WTC11 (cell line): ENCODE measurements around the gene C1orf159. TPM values are rescaled to one million over a fixed set of nuclear protein-coding genes. Genes with fewer than 3 reads are reported as not detected.
"Not testable (repeated sequence)": the region's sequence is repeated elsewhere in the genome, so short reads cannot be mapped to it uniquely, and the experiment has no call there.

Experiments
- ATAC-seq: fragments of 200-7000 bp; cut with Tn5 transposase; 2 replicates; pipeline ENCODE4 v1.10.0; 2021; ENCODE audit warnings: mild to moderate bottlenecking, moderate library complexity
- CTCF ChIA-PET: fragments of 300-600 bp; sonication (Branson Sonifier 250); formaldehyde crosslinking; loops from one replicate; lab custom pipeline; 2021; ENCODE audit warnings: antibody characterized with exemption; lab: Charles Lee
- POLR2A ChIA-PET: fragments of 350-600 bp; sonication (Branson Sonifier 250); formaldehyde crosslinking; loops from one replicate; lab custom pipeline; 2021; ENCODE audit warnings: antibody characterized with exemption; lab: Charles Lee
- DNase-seq: peaks from one replicate; pipeline ENCODE4 v3.0.0; 2021; ENCODE audit warnings: low spot score
- H3K27ac Mint-ChIP-seq: 2 replicates; pipeline ENCODE4 v1.8.0; 2021; ENCODE audit warnings: mixed read lengths
- H3K27me3 Mint-ChIP-seq: 2 replicates; pipeline ENCODE4 v1.8.0; 2021; ENCODE audit warnings: low read depth, mild to moderate bottlenecking, moderate library complexity, mixed read lengths
- H3K36me3 Mint-ChIP-seq: 2 replicates; pipeline ENCODE4 v1.8.0; 2021; ENCODE audit warnings: mixed read lengths
- H3K4me1 Mint-ChIP-seq: 2 replicates; pipeline ENCODE4 v1.8.0; 2022; ENCODE audit warnings: mixed read lengths
- H3K4me3 Mint-ChIP-seq: 2 replicates; pipeline ENCODE4 v1.8.0; 2021; ENCODE audit warnings: mild to moderate bottlenecking, moderate library complexity, mixed read lengths
- H3K9me3 Mint-ChIP-seq: 2 replicates; pipeline ENCODE4 v1.8.0; 2021; ENCODE audit warnings: mixed read lengths
- ATF6 ChIP-seq: sonication (generic); formaldehyde crosslinking; IDR thresholded peaks from 2 replicates; pipeline ENCODE4 v1.8.1; 2023; ENCODE audit warnings: mild to moderate bottlenecking, missing genetic modification reagents
- CBFB ChIP-seq: sonication (generic); formaldehyde crosslinking; IDR thresholded peaks from 2 replicates; pipeline ENCODE4 v1.8.1; 2022; ENCODE audit warnings: mild to moderate bottlenecking, low read depth, missing genetic modification reagents
- CREM ChIP-seq: sonication (generic); formaldehyde crosslinking; IDR thresholded peaks from 2 replicates; pipeline ENCODE4 v1.8.1; 2022; ENCODE audit warnings: mild to moderate bottlenecking, missing genetic modification reagents, moderate library complexity
- E2F4 ChIP-seq: sonication (generic); formaldehyde crosslinking; IDR thresholded peaks from 2 replicates; pipeline ENCODE4 v1.8.1; 2022; ENCODE audit warnings: low read depth, mild to moderate bottlenecking, moderate library complexity, missing genetic modification reagents, borderline replicate concordance
- ETV6 ChIP-seq: sonication (generic); formaldehyde crosslinking; IDR thresholded peaks from 2 replicates; pipeline ENCODE4 v1.8.1; 2022; ENCODE audit warnings: mild to moderate bottlenecking, missing genetic modification reagents
- FOXP4 ChIP-seq: sonication (generic); formaldehyde crosslinking; IDR thresholded peaks from 2 replicates; pipeline ENCODE4 v1.8.0; 2022; ENCODE audit warnings: mild to moderate bottlenecking, missing genetic modification reagents
- IRF1 ChIP-seq: sonication (generic); formaldehyde crosslinking; IDR thresholded peaks from 2 replicates; pipeline ENCODE4 v1.8.0; 2023; ENCODE audit warnings: missing genetic modification reagents
- JUN ChIP-seq: sonication (generic); formaldehyde crosslinking; IDR thresholded peaks from 2 replicates; pipeline ENCODE4 v1.8.0; 2023; ENCODE audit warnings: mild to moderate bottlenecking, missing genetic modification reagents
- PREB ChIP-seq: sonication (generic); formaldehyde crosslinking; IDR thresholded peaks from 2 replicates; pipeline ENCODE4 v1.8.1; 2022; ENCODE audit warnings: mild to moderate bottlenecking, missing genetic modification reagents, moderate library complexity, borderline replicate concordance
- PRRX2 ChIP-seq: fragments of 250-450 bp; sonication (Bioruptor Pico); IDR thresholded peaks from 2 replicates; pipeline ENCODE4 v1.8.0; 2021; ENCODE audit warnings: mild to moderate bottlenecking
- RELA ChIP-seq: sonication (generic); formaldehyde crosslinking; IDR thresholded peaks from 2 replicates; pipeline ENCODE4 v1.8.1; 2022; ENCODE audit warnings: missing genetic modification reagents, mild to moderate bottlenecking, borderline replicate concordance
- RORB ChIP-seq: fragments of 250-450 bp; sonication (Bioruptor Pico); IDR thresholded peaks from 2 replicates; pipeline ENCODE4 v1.9.0; 2021; ENCODE audit warnings: mild to moderate bottlenecking
- ZNF317 ChIP-seq: sonication (generic); formaldehyde crosslinking; IDR thresholded peaks from 2 replicates; pipeline ENCODE4 v1.8.1; 2023; ENCODE audit warnings: low read depth, mild to moderate bottlenecking, moderate library complexity, missing genetic modification reagents, borderline replicate concordance
- total RNA-seq: library from RNA; stranded (reverse); gene quantifications from 3 replicates; pipeline ENCODE4 v1.2.3, GENCODE V29; 2021
- TF ChIP-seq, protein P1 (sequence below): fragments of 200-600 bp; IDR thresholded peaks from 2 replicates; pipeline ENCODE4 v1.8.0; 2022; ENCODE audit warnings: antibody characterized with exemption
- TF ChIP-seq, protein P2 (sequence below): fragments of 250-450 bp; sonication (Bioruptor Pico); IDR thresholded peaks from 2 replicates; pipeline ENCODE4 v1.9.0; 2021; ENCODE audit warnings: mild to moderate bottlenecking, borderline replicate concordance

C1orf159 gene
- total RNA-seq, 1 experiment from 2014 or later: 17.8 TPM

DNA sequence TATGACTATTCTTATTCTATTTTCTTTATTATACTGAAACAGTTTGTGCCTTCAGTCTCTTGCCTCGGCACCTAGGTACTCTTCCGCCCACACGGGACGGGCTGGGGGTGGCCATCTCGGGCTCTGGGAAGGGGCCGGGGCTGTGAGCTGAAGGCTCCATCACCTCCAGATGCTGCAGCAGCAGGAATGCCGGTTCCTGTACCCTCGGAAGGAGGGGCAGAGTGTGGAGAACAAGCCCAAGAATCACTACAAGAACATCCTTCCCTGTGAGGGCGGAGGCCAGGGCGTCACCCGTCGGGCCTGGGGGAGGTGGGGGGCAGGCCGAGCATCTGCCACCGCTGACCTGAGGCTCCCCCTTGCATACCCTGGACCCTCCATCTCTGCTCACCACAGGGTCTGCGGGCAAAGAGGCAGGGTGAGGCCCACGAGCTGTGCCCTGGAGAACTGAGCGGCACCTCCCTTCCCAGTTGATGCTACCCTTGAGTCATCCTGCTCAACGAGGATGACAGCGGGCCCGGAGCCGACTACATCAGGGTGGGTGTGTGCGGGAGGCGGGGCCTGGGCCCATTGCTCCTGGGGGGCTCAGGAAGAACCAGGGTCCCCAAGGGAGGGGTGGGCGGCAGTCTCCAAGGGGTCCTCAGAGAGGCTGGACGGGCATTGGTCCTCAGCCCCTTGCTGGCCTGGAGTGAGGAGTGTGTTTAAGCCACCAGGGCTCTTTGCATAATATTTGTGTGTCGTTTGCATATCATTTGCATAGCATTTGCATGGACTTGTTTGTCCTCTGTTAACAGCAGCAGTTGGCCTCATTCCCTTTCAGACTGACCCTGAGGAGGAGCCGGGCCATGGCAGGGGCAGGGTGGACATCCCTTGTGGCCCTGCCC is 49.2 kb downstream of the C1orf159 start:
- no peak overlapping the region for H3K4me3 Mint-ChIP-seq
- CTCF ChIA-PET: interaction anchor here (1.0 kb wide), 2 partner anchors 33 to 83 kb away, joined by 3 read pairs; no protein-coding TSS in a partner anchor
- no peak for DNase-seq
- H3K27ac Mint-ChIP-seq: no peak overlapping the region
- H3K4me1 Mint-ChIP-seq: no peaks in the 10 kb centered on the region; the same call in 1 of the 2 replicates
- TF ChIP-seq ETV6 (CRISPR knock-in tag): no peak
- no peak for TF ChIP-seq PREB
- TF ChIP-seq, protein P1, sequence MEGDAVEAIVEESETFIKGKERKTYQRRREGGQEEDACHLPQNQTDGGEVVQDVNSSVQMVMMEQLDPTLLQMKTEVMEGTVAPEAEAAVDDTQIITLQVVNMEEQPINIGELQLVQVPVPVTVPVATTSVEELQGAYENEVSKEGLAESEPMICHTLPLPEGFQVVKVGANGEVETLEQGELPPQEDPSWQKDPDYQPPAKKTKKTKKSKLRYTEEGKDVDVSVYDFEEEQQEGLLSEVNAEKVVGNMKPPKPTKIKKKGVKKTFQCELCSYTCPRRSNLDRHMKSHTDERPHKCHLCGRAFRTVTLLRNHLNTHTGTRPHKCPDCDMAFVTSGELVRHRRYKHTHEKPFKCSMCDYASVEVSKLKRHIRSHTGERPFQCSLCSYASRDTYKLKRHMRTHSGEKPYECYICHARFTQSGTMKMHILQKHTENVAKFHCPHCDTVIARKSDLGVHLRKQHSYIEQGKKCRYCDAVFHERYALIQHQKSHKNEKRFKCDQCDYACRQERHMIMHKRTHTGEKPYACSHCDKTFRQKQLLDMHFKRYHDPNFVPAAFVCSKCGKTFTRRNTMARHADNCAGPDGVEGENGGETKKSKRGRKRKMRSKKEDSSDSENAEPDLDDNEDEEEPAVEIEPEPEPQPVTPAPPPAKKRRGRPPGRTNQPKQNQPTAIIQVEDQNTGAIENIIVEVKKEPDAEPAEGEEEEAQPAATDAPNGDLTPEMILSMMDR: no peak
- no peak for TF ChIP-seq IRF1 (CRISPR knock-in tag)
- no peak for TF ChIP-seq JUN (CRISPR knock-in tag)
- no peak for TF ChIP-seq RELA (CRISPR knock-in tag)
- no peak for TF ChIP-seq ATF6 (CRISPR knock-in tag)
- no peak for TF ChIP-seq PRRX2 (CRISPR knock-in tag)
- no peak for TF ChIP-seq CBFB (CRISPR knock-in tag)
- no peak for TF ChIP-seq ZNF317 (CRISPR knock-in tag)
- no peak for TF ChIP-seq CREM (CRISPR knock-in tag)
- TF ChIP-seq RORB (CRISPR knock-in tag): no peak
- TF ChIP-seq, all 79 proteins: peak for 0
- H3K9me3 Mint-ChIP-seq: no peaks in the 10 kb centered on the region
- peaks cover 23% of the 10 kb centered on the region for H3K27me3 Mint-ChIP-seq
- ATAC-seq: no peak
- POLR2A ChIA-PET: no interaction called here
- H3K36me3 Mint-ChIP-seq: no peaks in the 10 kb centered on the region

- ATAC-seq, H3K4me3 Mint-ChIP-seq, H3K36me3 Mint-ChIP-seq, H3K4me1 Mint-ChIP-seq, H3K9me3 Mint-ChIP-seq, H3K27ac Mint-ChIP-seq, DNase-seq, POLR2A ChIA-PET: not testable (repeated sequence)
- H3K27me3 Mint-ChIP-seq: peaks cover 28% of the 10 kb centered on the region
- CTCF ChIA-PET: interaction anchor here (1.0 kb wide), 2 partner anchors 33 to 82 kb away, joined by 3 read pairs; no protein-coding TSS in a partner anchor
These were observed 50.0 kb downstream of the C1orf159 start for GRCh38 chr1:1065940-1066304.

- H3K36me3 Mint-ChIP-seq: no peaks in the 10 kb centered on the region
- no peak for ATAC-seq
- no peak overlapping the region for H3K4me3 Mint-ChIP-seq
- CTCF ChIA-PET: interaction anchor here (1.0 to 3.1 kb wide), 2 partner anchors 32 to 98 kb away, joined by 3 to 21 read pairs; partner anchors contain the start of gene PLEKHN1
- POLR2A ChIA-PET: no interaction called here
- H3K9me3 Mint-ChIP-seq: no peaks in the 10 kb centered on the region
- H3K27ac Mint-ChIP-seq: no peak overlapping the region
- DNase-seq: no peak
- peaks cover 29% of the 10 kb centered on the region for H3K27me3 Mint-ChIP-seq
- H3K4me1 Mint-ChIP-seq: no peaks in the 10 kb centered on the region; the same call in 1 of the 2 replicates
- TF ChIP-seq FOXP4 (no peak), E2F4 (no peak)
- TF ChIP-seq, protein P2, sequence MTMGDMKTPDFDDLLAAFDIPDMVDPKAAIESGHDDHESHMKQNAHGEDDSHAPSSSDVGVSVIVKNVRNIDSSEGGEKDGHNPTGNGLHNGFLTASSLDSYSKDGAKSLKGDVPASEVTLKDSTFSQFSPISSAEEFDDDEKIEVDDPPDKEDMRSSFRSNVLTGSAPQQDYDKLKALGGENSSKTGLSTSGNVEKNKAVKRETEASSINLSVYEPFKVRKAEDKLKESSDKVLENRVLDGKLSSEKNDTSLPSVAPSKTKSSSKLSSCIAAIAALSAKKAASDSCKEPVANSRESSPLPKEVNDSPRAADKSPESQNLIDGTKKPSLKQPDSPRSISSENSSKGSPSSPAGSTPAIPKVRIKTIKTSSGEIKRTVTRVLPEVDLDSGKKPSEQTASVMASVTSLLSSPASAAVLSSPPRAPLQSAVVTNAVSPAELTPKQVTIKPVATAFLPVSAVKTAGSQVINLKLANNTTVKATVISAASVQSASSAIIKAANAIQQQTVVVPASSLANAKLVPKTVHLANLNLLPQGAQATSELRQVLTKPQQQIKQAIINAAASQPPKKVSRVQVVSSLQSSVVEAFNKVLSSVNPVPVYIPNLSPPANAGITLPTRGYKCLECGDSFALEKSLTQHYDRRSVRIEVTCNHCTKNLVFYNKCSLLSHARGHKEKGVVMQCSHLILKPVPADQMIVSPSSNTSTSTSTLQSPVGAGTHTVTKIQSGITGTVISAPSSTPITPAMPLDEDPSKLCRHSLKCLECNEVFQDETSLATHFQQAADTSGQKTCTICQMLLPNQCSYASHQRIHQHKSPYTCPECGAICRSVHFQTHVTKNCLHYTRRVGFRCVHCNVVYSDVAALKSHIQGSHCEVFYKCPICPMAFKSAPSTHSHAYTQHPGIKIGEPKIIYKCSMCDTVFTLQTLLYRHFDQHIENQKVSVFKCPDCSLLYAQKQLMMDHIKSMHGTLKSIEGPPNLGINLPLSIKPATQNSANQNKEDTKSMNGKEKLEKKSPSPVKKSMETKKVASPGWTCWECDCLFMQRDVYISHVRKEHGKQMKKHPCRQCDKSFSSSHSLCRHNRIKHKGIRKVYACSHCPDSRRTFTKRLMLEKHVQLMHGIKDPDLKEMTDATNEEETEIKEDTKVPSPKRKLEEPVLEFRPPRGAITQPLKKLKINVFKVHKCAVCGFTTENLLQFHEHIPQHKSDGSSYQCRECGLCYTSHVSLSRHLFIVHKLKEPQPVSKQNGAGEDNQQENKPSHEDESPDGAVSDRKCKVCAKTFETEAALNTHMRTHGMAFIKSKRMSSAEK (CRISPR knock-in tag): no peak
These were observed 50.5 kb downstream of the C1orf159 start for GRCh38 chr1:1065265-1065939.
